COLO668 (cell line): ENCODE data around the gene IFI35.
"Not testable (repeated sequence)": the region's sequence is repeated elsewhere in the genome, so short reads cannot be mapped to it uniquely, and the experiment has no call there.

Experiments used
- DNase-seq: peaks from one replicate; lab custom pipeline; 2025; ENCODE audit not compliant: unreplicated experiment; lab: John Stamatoyannopoulos, UW

Gene IFI35

DNA sequence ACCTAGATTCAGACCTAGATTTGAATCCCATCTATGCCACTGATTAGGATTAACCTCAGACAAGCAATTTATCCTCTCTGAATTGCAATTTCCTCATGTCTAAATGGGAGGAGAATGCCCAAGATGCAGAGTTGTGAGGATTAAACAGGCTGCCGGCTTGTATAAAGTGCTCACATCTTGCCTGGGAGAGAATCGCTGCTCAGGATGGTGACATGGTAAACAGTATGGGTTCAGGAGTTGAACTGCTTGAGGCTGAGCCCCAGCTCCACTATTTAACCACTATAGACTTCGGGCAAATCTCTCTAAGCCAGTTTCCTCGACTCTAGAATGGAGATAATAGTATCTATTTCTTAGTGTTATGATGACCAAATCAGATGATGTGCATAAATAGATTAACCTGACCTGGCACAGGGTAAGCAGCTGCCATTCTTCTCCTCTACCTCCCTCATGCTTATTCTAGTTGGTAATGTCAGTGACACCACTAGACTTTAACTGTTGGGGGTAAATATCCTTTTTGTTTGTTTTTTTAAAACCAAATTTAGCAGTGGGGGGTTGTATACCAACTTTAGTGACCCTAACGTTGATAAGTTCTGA, 9.1 kb upstream of the IFI35 start:
- DNase-seq: no peak

DNA sequence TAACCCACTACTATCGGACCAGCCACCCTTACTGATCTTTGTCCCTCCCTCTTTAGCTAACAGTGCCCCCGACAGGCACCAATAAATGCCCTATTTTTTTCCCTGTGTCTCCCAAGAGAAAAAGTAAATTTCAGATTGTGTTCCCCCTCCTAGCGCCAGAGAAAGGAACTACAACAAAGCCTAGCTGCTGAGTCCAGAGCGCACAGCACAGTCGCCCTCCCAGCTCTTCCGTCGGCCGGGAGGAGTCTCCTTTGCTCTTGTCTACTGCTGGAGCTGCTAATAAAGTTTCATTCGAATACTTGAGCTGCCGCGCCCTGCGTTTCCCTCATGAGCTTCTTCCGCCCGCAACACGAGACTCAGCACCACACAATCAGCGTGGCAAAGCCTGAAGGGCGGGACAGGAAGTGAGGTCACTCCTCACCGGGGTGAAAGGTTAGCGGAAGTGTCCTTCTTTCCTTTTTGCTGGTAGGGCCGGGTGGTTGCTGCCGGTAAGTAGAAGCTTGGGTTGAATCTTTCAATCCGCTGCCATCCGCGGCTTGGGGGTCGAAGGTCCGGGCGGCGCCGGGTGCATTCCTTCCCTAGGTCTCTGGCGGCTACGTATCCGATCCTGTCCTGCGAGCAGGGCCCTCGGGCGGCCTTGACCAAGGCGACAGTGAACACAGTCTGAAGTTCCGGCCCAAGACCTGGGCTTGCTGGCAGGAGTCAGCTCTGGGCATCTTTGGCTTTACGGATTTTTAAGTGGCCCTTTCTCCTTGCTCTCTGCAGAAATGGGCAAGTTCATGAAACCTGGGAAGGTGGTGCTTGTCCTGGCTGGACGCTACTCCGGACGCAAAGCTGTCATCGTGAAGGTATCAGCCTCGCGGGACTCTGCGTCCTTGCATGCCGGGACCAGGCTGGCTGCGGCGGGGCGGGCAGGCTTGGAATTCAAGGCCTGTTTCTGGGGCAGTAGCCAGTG, 8.3 kb upstream of the IFI35 start, which contains the start of gene RPL27:
Gene RPL27, plus strand, starts transcription at position 436 of the 955 bp plus-strand sequence. Its CDS starts 332 bp downstream, at position 768.
- peak; percentile 95 for DNase-seq

DNA sequence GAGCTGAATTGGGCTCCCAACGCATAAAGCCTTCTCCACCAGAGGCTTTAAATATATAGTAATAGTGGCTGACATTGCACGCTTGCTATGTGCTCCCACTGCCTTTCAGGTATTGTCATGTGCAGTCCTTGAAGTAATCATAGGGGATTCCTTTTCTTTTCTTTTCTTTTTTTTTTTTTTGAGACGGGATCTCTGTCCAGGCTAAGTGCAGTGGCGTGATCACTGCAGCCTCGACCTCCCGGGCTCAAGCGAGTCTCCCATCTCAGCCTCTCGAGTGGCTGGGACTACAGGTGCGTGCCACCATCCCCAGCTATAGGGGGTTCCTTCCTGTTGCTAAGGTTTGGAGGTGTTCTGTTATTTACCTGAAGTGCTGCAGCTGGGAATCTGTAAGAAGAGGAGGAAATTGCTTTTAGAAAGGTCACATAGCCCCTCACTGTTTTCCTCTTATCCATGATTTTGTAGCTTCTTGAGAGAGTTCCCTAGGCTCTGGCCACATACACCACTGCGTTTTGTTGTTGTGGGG, 7.5 kb upstream of the IFI35 start:
- no peak for DNase-seq

DNA sequence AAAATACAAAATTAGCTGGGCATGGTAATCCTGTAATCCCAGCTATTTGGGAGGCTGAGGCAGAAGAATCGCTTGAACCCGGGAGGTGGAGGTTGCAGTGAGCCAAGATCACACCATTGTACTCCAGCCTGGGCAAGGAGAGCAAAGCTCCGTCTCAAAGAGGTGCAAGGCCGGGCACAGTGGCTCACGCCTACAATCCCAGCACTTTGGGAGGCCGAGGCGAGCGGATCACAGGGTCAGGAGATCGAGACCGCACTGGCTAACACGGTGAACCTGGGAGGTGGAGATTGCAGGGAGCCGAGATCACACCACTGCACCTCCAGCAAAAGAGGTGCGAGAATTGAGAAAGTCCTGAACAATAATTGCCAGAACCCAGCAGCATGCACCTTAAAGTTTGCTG, 5.7 kb upstream of the IFI35 start:
- not testable (repeated sequence) for DNase-seq

DNA sequence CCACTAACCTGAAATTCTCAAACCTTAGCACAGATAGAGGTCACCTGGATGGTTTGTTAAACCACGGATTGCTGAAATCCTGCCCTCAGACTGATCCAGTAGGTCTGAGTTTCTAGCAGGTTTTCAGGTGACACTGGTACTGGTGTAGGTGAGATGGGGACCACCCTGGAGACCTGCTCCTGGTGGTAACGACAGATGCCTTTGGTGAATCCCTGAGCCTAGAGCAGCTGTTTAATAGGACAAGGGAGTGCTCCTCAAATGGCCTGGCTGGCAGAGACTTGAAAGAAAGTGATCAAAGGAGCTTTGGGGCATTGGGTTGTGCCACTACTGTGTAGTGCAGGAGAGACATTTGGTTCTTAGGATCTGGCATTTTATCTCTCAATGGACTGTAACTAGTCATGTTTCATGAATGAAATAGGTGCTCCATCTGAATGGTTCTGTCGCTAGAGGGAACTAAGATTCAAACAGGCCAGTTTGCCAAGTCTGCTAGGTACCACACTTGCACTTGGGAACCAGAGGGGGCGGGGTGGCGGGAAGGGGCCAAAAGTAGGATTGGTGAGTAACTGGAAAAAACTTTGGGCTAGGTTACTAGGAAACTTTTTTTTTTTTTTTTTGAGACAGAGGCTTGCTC, 2.9 kb upstream of the IFI35 start:
- no peak for DNase-seq

DNA sequence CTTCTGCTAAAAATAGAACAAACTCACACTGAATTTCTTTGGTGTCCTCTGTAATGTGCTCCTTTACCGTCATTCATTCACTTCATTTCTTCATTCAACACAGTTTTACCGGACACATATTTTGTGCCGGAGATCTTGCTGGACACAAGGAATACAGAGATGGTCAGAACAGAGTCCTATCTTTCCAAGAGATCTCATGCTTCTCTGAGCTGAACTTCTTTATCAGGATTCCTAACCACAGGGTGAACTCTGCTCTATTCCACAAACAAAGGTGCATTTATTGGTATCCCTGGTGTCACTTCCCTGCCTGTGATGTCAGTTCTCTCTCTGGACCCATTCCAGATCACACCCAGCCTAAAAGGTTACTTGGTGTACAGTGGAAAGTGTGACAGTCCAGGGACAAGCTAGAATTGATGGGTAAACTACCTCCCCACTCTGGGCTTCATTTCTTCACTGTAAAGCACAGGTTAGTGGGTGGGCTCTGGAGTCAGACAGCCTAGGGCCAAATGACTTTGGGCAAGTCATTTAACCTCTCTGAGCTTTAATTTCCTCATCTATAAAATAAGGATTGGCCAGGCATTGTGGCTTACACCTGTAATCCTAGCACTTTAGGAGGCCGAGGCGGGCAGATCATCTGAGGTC, 4.2 kb downstream of the IFI35 start:
- DNase-seq: no peak

DNA sequence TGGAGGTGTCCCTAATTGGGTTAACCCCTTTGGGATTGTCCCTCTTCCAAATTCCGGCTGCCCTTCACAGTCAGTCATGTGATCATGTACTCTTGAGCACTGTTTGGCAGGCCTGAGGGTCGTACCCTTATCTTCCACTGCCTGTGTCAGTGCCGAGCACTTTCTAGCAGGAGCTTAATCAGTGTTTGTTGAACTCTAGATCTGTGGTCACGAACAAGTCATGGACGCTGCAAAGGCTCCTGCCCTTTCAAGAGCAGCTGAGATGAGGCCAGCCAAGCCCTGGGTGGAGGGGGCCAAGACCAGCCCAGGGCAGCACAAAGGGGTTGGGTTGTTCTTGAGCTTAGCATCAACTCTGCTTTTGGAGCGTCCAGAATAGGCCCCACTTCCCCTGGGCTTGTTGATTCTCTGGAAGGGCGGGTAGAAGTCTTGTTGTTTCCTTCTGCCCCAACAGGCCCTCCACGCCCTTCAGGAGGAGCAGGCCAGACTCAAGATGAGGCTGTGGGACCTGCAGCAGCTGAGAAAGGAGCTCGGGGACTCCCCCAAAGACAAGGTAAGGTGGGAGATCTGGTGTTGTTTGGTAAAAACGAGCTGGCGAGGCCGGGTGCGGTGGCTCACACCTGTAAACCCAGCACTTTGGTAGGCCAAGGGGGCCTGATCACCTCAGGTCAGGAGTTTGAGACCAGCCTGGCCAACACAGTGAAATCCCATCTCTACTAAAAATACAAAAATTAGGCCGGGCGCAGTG, 5.3 kb downstream of the IFI35 start:
- DNase-seq: no peak

DNA sequence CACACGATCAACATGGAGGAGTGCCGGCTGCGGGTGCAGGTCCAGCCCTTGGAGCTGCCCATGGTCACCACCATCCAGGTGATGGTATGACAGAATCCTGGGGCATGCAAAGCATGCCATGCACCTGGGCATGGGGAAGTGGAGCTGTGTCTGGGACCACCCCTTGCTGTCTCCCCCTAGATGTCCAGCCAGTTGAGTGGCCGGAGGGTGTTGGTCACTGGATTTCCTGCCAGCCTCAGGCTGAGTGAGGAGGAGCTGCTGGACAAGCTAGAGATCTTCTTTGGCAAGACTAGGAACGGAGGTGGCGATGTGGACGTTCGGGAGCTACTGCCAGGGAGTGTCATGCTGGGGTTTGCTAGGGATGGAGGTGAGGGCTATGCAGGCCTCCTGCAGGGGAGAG, 6.7 kb downstream of the IFI35 start:
- no peak for DNase-seq

DNA sequence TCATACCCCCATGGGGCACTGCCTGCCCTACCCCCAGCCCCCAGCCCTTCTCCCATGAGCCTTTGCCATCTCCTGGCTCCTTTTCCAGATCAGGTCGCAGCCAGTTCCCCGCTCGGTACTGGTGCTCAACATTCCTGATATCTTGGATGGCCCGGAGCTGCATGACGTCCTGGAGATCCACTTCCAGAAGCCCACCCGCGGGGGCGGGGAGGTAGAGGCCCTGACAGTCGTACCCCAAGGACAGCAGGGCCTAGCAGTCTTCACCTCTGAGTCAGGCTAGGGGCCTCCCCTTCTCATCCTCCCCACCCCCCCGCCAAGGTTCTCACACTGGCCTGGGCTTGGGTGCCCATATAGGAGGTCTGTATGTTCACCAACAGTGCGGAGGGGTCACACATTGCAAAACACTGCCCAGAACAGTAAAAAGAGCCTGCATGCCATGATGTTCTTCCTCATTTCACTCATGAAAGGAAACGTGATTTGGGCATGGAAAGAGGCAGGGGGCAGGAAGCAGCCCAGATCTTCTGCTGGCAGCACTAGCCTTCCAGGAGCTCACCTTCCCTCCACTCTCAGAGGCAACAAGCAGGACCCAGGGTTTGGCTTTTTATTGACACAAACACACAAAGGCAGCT, 7.5 kb downstream of the IFI35 start:
- DNase-seq: no peak

DNA sequence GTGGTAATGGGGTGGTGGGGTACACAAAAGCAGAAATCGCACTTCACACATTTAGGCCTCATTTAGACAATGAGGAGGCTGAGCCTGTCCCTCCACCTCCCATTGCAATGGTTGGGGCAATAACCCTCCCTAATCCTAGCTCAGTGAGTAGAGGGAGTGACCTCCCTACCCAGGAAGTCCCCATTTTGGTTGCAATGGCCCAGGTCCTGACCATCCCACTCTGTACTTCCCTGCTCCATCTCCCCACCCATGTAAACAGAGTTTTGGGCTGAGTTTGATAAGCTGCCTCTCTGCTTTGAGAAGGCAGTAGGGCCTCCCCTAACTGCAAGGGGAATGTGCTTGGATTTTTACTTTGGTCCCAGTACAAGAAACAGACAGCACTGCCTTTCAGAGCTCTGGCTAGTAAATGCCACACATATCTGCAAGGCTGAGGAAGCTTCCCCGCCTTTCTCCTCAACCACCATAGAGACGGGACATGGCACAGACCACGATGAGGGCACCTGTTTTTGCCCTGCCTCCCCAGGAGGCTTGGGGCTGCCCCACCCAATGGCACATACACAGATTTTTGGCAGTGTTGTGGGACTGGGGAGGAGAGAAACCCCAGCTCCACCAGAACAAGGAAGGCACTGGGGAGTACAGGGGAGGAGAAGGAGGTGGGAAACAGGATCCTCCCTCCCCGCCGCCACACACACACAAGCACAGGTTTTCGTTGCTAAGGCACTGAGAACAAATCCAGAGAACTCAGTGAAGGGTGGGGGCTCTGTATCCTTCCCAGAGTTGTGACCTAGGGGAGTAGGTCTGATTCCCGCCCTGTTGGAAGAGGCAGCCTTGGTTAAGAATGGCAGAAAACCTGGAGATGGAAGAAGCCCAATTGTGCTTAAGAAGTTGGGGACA, 8.3 kb downstream of the IFI35 start:
- DNase-seq: no peak

DNA sequence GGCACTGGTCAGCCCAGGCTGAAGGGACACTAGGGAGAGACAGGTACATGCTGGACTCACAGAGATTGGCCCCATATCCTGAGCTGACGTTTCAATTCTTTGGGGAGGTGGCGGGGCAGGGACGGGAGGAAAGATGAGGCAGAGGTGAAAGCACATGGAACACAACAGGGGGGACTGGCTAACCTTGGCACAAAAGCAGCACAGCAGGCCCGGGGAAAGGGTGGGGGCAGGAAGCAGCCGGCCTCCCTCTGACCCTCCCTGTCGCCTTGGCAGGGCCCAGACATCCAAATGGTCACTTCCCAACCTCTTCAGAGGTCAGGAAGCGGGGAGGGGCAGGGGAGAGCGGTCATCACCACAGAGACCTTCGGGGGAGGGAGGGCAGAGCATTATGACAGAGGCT, 9.0 kb downstream of the IFI35 start:
- DNase-seq: no peak

DNA sequence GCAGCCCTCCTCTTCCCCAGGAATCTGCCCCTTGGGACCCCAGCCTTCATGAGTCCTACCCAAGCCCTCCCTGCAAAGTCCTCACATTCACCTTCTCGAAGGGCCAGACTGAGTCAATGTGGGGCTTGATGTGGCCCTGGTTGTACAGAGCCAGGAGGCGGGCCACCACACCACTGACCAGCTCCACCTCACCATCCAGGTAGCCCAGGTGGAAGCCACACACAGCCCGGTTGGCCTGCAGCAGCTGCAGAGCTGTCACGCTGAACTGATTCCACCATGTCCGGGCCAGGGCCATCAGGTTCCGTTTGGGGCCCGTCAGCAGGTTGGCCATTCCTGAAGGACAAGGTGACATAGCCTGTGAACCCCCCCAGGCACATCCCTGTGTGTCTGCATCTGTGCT, 9.6 kb downstream of the IFI35 start:
- no peak for DNase-seq

DNA sequence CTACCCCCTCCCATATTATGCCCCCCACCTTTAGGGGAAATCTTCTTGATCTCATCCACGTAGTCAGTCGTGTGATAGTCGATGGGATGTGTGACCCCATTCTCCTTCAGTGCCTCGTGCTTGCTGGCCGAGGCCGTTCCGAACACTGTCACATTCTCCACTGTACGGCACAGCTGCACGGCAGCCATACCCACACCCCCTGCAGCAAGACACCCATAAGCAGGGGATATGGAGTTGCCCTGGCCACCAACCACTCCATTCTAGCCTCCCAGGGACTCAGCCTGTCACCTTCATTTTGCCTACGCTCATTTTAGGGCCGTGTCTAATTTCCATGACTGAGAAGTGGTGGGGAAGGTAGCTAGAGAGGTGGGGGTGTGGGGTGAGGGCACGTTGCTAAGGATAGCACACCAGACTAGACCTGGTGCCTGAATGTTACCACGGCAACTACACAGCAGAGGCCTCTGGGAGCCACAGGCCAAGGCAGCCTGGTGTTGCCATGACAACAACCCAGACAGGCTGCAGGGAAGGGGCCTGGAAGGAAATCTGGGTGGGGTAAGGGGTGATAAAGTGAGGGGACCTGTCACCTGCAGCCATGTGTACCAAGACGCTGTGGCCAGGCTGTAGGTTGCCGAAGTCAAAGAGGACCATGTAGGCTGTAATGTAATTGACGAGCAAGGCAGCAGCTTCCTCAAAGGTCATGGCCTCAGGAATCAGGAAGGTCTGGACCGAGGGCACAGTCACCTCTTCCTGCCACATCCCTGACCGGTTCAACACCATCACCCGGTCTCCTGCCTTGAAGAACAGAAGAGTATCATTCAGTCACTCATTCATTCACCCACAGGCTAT, 11.6 kb downstream of the IFI35 start:
- peak; percentile 16 for DNase-seq

DNA sequence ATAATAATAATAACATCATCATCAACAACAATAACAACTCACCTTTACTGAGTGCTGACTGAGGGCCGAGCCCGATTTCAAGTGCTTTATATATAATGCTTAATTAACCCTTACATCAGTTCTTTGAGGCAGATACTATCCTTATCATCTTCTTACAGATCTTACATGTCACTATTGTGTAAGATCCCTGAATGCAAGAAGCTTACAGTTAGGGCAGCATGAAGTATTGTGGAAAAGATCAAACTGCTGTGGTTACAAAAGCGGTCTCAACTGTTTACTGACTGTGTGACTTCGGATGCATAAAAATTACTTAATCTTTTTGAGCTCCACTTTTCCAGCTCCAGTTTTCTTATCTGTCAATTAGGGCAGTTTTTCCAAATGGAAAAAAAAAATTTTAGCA, 12.3 kb downstream of the IFI35 start:
- DNase-seq: no peak

DNA sequence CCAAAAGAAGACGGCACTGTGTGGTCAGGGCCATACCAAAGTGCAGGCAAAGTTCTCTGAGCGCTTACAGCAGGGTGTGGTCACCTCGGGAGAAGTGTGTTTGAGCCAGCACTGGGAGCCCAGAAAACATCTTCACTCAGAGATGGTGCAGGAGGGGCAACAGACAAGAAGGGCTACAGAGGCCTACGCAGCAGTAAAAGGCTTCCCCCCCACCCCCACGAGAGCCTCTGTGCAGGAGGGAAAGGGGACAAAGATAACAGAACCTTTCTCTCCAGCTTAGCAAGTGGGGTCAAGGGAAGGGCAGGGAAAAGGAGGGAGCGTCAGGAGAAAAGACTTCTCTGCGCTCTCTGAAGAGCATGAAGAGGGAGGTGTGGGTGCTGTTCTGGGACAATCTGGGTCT, 12.8 kb downstream of the IFI35 start:
- DNase-seq: no peak

DNA sequence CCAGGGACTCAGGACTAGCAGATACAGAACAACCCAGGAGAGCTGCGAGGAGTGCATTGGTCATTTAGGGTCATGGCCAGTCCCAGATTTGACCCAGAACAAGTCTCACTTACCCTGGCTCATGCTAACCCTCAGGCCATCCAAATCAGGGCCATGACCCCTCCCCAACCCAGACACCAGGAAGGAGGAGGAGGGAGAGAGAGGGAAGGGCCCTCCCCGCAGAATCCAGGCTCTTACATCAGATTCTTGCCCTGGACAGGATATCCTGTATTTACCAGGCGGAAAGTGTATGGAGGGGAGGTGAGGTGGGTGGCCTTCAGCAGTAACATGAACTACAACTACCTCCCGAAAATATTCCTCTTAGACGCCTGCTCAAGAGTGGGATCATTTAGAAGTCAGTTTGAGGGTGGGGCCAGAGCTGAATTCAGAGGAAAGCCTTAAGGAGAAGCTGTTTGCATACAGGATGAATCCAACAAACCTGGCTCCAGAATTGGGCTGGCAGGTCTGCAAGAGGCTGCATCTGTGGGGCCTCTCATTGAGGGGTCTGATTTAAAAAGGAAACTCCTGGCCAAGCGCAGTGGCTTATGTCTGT, 13.5 kb downstream of the IFI35 start:
- DNase-seq: no peak

DNA sequence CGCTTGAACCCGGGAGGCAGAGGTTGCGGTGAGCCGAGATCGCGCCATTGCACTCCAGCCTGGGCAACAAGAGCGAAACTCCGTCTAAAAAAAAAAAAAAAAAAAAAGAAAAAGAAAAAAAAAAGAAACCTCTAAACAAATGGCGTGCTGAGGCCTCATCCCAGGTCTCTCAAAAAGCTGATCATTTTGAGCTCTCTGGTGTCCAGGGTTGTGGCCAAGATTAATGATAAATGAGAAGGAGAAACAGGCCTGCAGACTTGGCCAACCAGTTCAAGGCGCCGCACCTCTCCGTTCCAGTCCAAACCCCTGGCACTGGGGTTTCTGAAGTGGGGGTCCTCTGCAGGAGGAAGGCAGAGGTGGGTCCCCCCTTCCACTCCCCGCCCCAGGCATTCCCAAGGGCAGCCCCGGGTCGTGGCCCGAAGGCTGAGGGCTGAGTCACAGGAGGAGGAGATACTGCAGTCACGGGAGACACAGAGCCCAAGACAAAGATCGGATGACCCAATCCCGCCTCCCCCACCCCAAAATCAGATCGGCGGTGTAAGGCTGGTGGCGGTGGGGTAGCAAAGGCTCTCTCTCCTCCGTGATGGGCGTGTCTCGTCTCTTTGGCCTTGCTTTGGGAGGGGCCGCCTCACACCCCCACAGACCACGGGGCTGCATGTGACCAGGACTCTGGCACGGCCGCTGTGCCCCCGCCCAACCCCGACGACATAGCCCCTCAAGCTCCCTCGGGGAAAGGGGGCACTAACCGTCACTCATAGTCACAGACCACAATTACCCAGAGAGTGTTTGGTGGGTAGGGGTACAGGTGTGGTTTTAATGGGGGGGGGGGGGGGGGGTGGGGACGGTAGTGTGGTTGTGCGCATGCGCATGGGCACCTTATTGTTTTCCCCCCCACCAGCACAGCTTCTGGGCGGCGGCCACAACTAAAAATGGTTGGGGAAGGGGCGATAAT, 14.5 kb downstream of the IFI35 start:
- no peak for DNase-seq
